BLaER1 treated with 17β-estradiol and CSF1 and Interleukin-3, amounts not matched to agents 10 nM and 100 nM (cell line): ENCODE results near the gene ZNF44.
"Not testable (repeated sequence)": the region's sequence is repeated elsewhere in the genome, so short reads cannot be mapped to it uniquely, and the experiment has no call there.

Experiments
- H3K27ac ChIP-seq, 11 experiments: shearing (Covaris generic); formaldehyde crosslinking; 2 replicates each; pipeline ENCODE4 v1.8.1; 2022
- H3K27me3 ChIP-seq, 11 experiments: shearing (Covaris generic); formaldehyde crosslinking; 2 replicates each; pipeline ENCODE4 v1.8.1; 2022
- H3K36me3 ChIP-seq, 11 experiments: shearing (Covaris generic); formaldehyde crosslinking; 2 replicates each; pipeline ENCODE4 v1.8.1; 2022
- H3K4me1 ChIP-seq, 10 experiments: shearing (Covaris generic); formaldehyde crosslinking; 2 replicates each; pipeline ENCODE4 v1.8.1; 2022
- H3K4me2 ChIP-seq, 11 experiments: shearing (Covaris generic); formaldehyde crosslinking; 2 replicates each; pipeline ENCODE4 v1.8.1; 2022
- H3K4me3 ChIP-seq, 10 experiments: shearing (Covaris generic); formaldehyde crosslinking; 2 replicates each; pipeline ENCODE4 v1.8.1; 2022
- H3K9ac ChIP-seq, 11 experiments: shearing (Covaris generic); formaldehyde crosslinking; 2 replicates each; pipeline ENCODE4 v1.8.1; 2022
- H3K9me3 ChIP-seq, 11 experiments: shearing (Covaris generic); formaldehyde crosslinking; replicated peaks in 1 of 11; 2 replicates each; pipeline ENCODE4 v1.8.1; 2022
- H4K20me1 ChIP-seq, 11 experiments: shearing (Covaris generic); formaldehyde crosslinking; 2 replicates each; pipeline ENCODE4 v1.8.1; 2022
- Cebpa-rat ChIP-seq, 11 experiments: shearing (Covaris generic); IDR thresholded peaks; 2 replicates each; pipeline ENCODE4 v1.8.1; 2022

ZNF44 gene

DNA sequence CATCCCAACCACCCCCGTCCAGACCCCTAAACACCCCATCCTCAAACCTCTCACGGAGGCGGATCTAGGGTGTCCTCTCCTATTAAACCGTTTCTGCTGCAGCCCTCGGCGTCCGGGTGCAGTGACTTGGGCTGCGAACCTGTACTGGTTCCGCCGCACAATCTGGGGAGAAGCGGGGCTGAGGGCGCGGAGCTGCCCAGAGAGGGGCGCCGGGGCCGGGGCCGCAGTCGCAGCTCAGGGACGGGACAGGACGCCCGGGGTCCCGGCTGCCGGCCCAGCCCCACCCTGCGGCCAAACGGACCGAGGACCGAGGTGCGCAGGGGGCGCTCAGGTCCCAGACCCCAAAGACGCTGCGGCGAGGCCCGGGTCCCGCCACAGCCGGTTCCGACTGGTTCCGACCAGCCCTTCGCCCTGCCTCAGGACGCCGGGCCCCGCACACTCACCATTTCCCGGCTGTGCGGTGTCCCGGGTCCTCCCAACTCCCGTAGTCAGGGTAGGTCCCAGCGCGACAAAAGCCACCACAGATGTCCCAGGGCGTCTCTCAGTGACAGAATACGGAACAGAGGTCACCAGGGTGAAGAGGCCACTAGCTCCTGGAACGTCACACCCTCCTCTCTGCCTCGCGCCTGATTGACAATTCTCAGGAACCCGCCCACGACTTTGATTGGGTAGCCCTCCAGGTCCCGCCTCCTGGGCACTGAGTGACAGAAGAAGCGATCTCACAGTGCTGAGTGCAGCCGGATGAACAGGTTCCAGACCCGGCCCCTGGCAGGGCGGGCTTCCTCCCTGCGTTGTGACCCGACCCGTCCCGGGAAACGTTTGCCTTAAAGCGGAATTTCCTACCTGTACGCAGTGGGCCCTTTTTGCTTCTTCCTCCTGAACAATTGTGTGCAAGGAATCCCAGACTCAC lies at the start of gene ZNF44:
Gene ZNF44 (minus strand): TSS at position 635 of the 910 bp plus-strand sequence. CDS start 189 bp downstream, at position 446.
- H4K20me1 ChIP-seq = peaks cover 0 to 24% (median 0%) of the 10 kb centered on the region in 11 experiments; a peak in 5 of 22 replicates
- peaks cover 12 to 32% (median 26%) of the 10 kb centered on the region in 11 experiments; a peak in 20 of 22 replicates for H3K36me3 ChIP-seq
- peak within 1 kb of the TSS; percentile 87 to 100 (median 100) for H3K4me3 ChIP-seq
- TF ChIP-seq Cebpa-rat (IDR thresholded peaks at IDR 0.05) = no peak
- no peaks in the 10 kb centered on the region for H3K27me3 ChIP-seq
- H3K4me1 ChIP-seq = peaks cover 10 to 26% (median 15%) of the 10 kb centered on the region in 10 experiments
- peak within 1 kb of the TSS; percentile 83 to 99 (median 91) for H3K4me2 ChIP-seq
- peak within 1 kb of the TSS; percentile 83 to 95 (median 90) for H3K27ac ChIP-seq
- peaks cover 0 to 32% (median 13%) of the 10 kb centered on the region in 11 experiments; a peak in 15 of 22 replicates for H3K9me3 ChIP-seq
- H3K9ac ChIP-seq = peak within 1 kb of the TSS; percentile 91 to 97 (median 93)

DNA sequence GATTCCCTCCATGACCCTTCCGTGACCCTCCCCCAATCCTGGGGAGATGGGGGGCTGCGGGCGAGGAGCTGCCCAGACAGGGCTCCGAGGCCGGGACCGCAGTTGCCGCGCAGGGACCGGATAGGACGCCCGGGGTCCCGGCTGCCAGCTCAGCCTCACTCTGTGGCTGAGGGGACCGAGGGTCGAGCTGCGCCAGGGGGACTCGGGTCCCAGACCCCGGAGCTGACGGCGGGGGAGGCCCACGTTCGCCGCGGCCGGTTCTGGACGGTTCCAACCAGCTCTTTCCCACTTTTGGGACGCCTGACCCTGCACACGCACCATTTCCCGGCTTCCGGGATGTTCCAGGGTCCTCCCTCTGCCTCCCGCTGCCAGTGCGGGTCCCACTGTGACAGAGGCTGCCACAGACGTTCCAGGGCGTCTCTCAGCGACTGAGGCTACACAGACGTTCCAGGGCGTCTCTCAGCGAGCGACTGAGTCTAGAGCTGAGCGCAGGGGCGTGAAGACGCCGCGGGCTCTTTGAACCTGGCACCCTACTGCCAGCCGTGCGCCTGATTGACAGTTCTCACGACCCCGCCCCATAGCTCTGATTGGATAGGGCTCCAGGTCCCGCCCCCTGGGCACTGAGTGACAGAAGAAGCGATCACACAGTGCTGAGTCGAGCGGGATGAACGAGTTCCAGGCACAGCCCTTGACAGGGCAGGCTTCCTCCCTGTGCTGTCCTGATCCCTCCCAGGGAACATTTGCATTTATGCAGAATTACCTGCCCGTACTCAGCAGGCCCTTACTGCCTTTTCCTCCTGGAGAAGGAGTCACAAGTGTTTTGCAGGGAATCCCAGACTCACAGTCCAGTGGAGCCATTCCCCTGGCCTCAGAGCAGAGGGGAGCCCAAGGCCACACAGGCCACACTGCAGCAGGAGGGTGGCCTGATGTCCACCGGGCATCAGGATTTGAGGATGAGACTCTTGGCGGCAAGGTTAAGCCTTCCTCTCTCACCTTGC lies 38.8 kb upstream of the ZNF44 start, which contains the start of gene ZNF563:
Gene ZNF563 (minus strand): TSS at position 472 of the 998 bp plus-strand sequence. CDS start 151 bp downstream, at position 321.
- Histone ChIP-seq H3K9ac (peak within 1 kb of the TSS; percentile 72 to 88 (median 85)), H3K36me3 (0 out of 22 replicates have a peak, but pooled peaks cover 0 to under 1% (median 0%) of the 10 kb centered on the region in 11 experiments), H4K20me1 (no peaks in the 10 kb centered on the region), H3K27me3 (no peaks in the 10 kb centered on the region), H3K27ac (peak within 1 kb of the TSS; percentile 63 to 85 (median 76)), H3K4me1 (peaks cover 15 to 26% (median 23%) of the 10 kb centered on the region in 10 experiments), H3K4me3 (peak within 1 kb of the TSS; percentile 76 to 97 (median 81)), H3K4me2 (peak within 1 kb of the TSS; percentile 85 to 99 (median 95)), H3K9me3 (peaks cover 3 to 44% (median 13%) of the 10 kb centered on the region in 11 experiments; a peak in 17 of 22 replicates)
- TF ChIP-seq Cebpa-rat (IDR thresholded peaks at IDR 0.05) = no peak

DNA sequence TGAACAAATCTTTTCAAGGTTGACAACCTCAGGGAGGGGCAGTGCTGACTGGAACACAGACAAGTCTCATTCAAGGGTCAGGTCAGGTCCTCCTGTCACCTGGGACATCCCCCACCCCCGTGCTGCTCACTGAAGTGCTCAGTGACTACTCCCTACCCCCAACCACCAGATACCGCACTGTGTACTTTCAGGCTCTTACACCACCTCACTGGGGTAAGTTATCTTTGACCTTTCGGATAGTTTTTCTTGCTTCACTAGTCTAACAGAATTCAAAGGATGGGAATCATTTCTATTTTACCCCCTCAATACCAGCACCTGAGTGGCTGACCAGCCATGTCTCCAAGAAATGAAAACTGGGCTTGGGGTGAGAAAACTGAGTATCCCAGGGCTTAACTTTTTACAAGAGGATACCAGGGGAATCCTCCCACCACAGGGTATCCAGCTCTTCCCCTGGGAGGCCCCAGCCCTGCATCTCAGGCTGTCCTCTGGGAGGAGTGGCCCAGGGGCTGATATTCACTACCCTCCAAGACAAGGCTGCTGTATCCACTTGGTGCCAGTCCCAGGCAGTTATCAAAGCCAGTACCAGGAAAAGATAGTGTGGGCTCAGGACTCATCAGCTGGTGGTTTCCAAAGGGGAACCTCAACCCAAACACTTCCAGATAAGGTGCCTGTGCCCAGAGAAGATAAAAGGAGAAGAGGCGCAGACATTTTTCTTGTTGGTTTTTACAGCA lies 36.7 kb upstream of the ZNF44 start:
- peaks cover 15 to 26% (median 23%) of the 10 kb centered on the region in 10 experiments for H3K4me1 ChIP-seq
- H3K4me3 ChIP-seq = no peak overlapping the region
- no peak overlapping the region for H3K9ac ChIP-seq
- H4K20me1 ChIP-seq = no peaks in the 10 kb centered on the region
- H3K27ac ChIP-seq = no peak overlapping the region
- TF ChIP-seq Cebpa-rat (IDR thresholded peaks at IDR 0.05) = no peak
- H3K27me3 ChIP-seq = no peaks in the 10 kb centered on the region
- H3K9me3 ChIP-seq = peaks cover 4 to 46% (median 14%) of the 10 kb centered on the region in 11 experiments; a peak in 12 of 22 replicates
- peaks cover 0 to 6% (median 0%) of the 10 kb centered on the region in 11 experiments; a peak in 1 of 22 replicates for H3K36me3 ChIP-seq
- peak overlapping the region; percentile 85 to 99 (median 95); a peak in 19 of 22 replicates for H3K4me2 ChIP-seq

DNA sequence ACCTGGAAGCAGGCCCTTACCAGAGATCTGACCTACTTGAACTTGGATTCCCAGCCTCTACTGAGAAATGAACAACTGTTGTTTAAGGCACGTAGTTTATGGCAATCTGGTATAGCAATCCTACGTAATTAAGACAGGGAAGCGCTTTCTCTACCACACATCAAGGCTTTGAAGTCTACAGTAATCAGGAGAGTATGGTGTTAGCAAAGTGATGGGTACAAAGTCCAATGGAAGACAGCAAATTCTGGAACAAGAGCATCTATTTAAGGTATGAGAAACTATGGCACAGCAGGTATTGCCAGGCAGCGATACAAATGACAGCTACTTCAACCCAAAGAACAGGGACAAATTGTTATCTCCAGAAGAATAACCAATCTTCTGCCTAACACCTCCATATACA lies 35.7 kb upstream of the ZNF44 start:
- Histone ChIP-seq H4K20me1 (no peaks in the 10 kb centered on the region), H3K4me3 (no peak overlapping the region), H3K9me3 (peaks cover 9 to 48% (median 18%) of the 10 kb centered on the region in 11 experiments; a peak in 19 of 22 replicates), H3K4me2 (no peak overlapping the region), H3K36me3 (peaks cover 0 to 10% (median 0%) of the 10 kb centered on the region in 11 experiments; a peak in 2 of 22 replicates), H3K4me1 (peaks cover 15 to 26% (median 23%) of the 10 kb centered on the region in 10 experiments), H3K27me3 (no peaks in the 10 kb centered on the region), H3K27ac (no peak overlapping the region), H3K9ac (no peak overlapping the region)
- no peak for TF ChIP-seq Cebpa-rat (IDR thresholded peaks at IDR 0.05)

DNA sequence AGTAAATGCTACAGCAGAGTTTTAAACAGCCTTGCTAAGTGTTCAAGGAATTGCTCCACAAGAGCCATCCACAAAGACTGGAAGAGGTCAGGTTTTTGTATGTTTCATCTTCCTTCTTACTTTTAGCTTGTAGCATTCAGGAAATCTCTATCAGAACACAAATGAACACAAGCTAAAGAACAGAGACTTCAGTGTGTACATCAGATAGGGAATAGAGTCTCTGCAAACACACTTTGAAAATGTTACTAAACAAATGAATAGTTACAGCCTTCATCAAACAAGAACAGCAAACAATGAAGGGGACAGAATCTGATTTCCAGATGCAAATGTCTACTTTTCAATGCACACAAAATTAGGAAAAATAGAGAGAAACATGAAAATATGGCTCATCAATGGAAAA lies 31.0 kb upstream of the ZNF44 start:
- H3K4me3 ChIP-seq = no peak overlapping the region
- peaks cover 56 to 94% (median 65%) of the 10 kb centered on the region in 11 experiments for H3K9me3 ChIP-seq
- TF ChIP-seq Cebpa-rat (IDR thresholded peaks at IDR 0.05) = no peak
- H3K4me2 ChIP-seq = no peak overlapping the region
- H3K4me1 ChIP-seq = no peaks in the 10 kb centered on the region
- H3K27ac ChIP-seq = no peak overlapping the region
- no peaks in the 10 kb centered on the region for H3K27me3 ChIP-seq
- H3K9ac ChIP-seq = no peak overlapping the region
- H3K36me3 ChIP-seq = peaks cover 28 to 57% (median 43%) of the 10 kb centered on the region in 11 experiments; a peak in 21 of 22 replicates
- H4K20me1 ChIP-seq = no peaks in the 10 kb centered on the region

DNA sequence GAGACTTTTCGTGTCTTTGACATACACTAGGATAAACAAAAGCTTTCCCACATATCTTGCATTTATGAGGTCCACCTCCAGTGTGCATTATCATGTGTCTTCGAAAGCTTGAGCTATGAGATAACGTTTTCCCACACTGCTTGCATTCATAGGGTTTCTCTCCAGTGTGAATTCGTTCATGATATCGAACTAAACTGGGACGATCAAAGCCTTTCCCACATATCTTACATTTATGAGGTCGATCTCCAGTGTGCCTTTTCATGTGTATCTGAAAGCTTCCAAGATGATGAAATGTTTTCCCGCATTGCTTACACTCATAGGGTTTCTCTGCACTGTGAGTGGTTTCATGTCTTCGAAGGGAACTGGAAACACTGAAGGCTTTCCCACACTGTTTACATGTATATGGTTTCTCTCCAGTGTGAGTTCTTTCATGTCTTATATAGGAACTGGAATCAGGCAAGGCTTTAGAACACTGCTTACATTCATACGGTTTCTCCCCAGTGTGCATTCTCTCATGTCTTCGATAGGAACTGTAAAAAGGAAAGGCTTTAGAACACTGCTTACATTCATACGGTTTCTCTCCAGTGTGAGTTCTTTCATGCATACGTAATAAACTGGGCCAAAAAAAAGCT lies 24.2 kb upstream of the ZNF44 start:
- H4K20me1 ChIP-seq = no peaks in the 10 kb centered on the region
- H3K9me3 ChIP-seq = peaks cover 75 to 100% (median 93%) of the 10 kb centered on the region in 11 experiments
- peak overlapping the region in 2 of 10 experiments; percentile 8 to 22; a peak in 2 of 20 replicates for H3K4me3 ChIP-seq
- no peaks in the 10 kb centered on the region for H3K4me1 ChIP-seq
- peaks cover 58 to 81% (median 63%) of the 10 kb centered on the region in 11 experiments for H3K36me3 ChIP-seq
- no peak overlapping the region for H3K9ac ChIP-seq
- no peak overlapping the region for H3K4me2 ChIP-seq
- H3K27ac ChIP-seq = no peak overlapping the region
- TF ChIP-seq Cebpa-rat (IDR thresholded peaks at IDR 0.05) = no peak
- no peaks in the 10 kb centered on the region for H3K27me3 ChIP-seq

DNA sequence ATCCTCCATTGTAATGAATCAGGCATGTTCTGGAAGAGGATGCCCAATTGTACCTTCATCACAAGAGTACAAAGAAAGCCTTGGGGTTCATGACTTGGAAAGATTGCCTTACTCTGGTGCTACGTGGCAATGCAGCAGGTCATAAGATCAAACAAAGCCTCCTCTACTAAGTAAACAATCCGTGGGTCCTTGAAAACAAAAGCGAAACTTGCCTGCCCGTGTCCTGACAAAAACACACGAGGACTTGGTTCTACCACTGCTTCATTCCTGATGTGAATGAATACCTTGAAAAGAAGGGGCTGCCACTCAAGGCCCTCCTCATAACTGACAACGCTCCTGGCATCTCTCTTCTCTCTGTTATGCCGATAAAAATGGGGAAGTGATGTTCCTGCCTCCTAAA lies 19.9 kb upstream of the ZNF44 start:
- Histone ChIP-seq H3K27me3 (no peaks in the 10 kb centered on the region), H4K20me1 (no peaks in the 10 kb centered on the region), H3K27ac (no peak overlapping the region), H3K9ac (no peak overlapping the region), H3K36me3 (peaks cover 15 to 37% (median 21%) of the 10 kb centered on the region in 11 experiments), H3K4me1 (no peaks in the 10 kb centered on the region), H3K4me3 (no peak overlapping the region), H3K9me3 (peaks cover 32 to 67% (median 58%) of the 10 kb centered on the region in 11 experiments), H3K4me2 (no peak overlapping the region)
- no peak for TF ChIP-seq Cebpa-rat (IDR thresholded peaks at IDR 0.05)

DNA sequence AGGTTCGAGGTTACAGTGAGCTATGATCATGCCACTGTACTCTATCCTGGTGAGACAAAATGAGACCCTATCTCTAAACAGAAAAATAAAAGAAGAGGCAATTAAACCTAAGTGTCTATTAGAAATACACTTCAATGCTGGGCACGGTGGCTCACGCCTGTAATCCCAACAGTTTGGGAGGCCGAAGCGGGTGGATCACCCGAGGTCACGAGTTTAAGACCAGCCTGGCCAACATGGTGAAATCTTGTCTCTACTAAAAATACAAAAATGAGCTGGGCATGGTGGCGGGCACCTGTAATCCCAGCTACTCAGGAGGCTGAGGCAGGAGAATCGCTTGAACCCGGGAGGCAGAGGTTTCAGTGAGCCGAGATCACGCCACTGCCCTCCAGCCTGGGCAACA lies 14.2 kb upstream of the ZNF44 start:
- not testable (repeated sequence) for H3K4me2 ChIP-seq, H3K27me3 ChIP-seq, H3K36me3 ChIP-seq, H3K9ac ChIP-seq, H3K4me1 ChIP-seq, H4K20me1 ChIP-seq, H3K4me3 ChIP-seq, H3K27ac ChIP-seq
- H3K9me3 ChIP-seq = peaks cover 11 to 44% (median 28%) of the 10 kb centered on the region in 11 experiments; a peak in 20 of 22 replicates
